Retinal pigment epithelial cell (primary cell): Measurements from ENCODE around the gene TMEM147.
A peak's percentile ranks its signal among the peaks of the same experiment; 100 is the strongest.

Source experiments
- DNase-seq: peaks from one replicate; pipeline ENCODE4 v3.0.0-alpha.2; 2010; ENCODE audit warnings: low read depth
- H3K4me3 ChIP-seq: 2 replicates; pipeline ENCODE4 v1.5.1; 2011; ENCODE audit warnings: mild to moderate bottlenecking, low read length, control low read depth, moderate library complexity
- TF ChIP-seq, protein P1 (sequence below): conservative IDR thresholded peaks from 2 replicates; pipeline ENCODE4 v1.5.1; 2011; ENCODE audit warnings: low read depth, low read length, control low read depth, inconsistent platforms

The TMEM147 gene

DNA sequence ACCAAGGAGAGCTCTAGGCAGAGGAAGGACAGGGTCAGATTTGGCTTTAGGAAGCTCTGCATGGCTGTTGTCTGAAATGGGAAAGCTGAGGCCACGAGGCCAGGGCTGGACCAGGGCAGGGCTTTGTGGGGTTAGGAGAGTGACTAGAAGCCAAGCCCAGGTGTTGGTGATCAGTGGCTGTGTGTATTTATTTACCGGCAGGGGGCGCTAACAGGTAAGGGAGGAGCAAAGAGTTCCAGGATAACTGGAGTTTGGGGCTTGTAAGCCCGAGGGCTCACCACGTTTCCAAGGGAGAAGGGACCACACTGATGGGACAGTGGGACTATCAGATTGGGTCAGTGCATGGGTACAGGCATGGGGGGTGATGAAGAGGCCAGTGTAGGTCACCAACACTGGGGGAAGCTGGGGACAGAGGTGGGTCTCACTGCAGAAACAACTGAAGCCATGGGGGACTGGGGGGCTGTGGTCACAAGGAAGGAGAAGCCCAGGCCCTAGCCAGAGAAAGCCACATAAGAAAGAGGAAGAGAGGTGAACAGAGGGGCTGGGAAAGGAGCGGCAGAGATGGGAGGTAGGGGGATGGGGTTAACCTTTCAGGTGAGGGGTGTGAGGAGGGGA is 3.9 kb downstream of the TMEM147 start:
- no peak overlapping the region for H3K4me3 ChIP-seq
- DNase-seq, result no peak
- TF ChIP-seq, protein P1, sequence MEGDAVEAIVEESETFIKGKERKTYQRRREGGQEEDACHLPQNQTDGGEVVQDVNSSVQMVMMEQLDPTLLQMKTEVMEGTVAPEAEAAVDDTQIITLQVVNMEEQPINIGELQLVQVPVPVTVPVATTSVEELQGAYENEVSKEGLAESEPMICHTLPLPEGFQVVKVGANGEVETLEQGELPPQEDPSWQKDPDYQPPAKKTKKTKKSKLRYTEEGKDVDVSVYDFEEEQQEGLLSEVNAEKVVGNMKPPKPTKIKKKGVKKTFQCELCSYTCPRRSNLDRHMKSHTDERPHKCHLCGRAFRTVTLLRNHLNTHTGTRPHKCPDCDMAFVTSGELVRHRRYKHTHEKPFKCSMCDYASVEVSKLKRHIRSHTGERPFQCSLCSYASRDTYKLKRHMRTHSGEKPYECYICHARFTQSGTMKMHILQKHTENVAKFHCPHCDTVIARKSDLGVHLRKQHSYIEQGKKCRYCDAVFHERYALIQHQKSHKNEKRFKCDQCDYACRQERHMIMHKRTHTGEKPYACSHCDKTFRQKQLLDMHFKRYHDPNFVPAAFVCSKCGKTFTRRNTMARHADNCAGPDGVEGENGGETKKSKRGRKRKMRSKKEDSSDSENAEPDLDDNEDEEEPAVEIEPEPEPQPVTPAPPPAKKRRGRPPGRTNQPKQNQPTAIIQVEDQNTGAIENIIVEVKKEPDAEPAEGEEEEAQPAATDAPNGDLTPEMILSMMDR, result peak; percentile 79

DNA sequence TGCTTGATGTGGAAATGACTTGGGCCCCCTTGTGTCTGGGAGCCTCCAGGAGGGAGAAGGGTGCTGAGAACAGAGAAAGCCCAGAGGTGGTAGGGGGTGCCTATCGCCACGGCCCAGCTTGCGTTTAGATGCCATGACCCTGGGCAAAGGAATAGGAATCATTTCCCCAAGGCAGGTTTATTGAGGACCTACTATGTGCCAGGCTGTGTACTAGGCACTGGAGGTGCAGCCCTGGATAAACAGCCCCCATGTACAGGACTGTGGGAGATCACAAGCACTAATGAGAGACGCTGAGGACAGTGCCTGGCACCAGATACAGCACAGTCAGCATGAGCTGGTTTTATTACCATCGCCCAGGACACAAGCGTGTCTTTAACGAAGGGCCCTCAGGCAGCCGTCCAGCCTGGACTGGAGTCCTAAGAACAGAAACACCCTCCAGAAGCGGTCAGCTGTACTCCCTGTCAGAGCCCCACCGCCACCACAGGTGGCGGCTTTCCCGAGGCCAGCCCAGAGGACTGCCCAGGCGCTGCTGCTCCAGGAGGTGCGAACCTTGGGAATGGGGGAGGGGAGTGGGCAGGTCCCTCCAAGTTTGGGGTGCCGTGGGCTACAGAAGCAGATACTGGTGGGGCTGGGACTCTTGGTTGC is 4.6 kb downstream of the TMEM147 start:
- no peak for DNase-seq
- H3K4me3 ChIP-seq, result no peak overlapping the region
- TF ChIP-seq, protein P1, result no peak

DNA sequence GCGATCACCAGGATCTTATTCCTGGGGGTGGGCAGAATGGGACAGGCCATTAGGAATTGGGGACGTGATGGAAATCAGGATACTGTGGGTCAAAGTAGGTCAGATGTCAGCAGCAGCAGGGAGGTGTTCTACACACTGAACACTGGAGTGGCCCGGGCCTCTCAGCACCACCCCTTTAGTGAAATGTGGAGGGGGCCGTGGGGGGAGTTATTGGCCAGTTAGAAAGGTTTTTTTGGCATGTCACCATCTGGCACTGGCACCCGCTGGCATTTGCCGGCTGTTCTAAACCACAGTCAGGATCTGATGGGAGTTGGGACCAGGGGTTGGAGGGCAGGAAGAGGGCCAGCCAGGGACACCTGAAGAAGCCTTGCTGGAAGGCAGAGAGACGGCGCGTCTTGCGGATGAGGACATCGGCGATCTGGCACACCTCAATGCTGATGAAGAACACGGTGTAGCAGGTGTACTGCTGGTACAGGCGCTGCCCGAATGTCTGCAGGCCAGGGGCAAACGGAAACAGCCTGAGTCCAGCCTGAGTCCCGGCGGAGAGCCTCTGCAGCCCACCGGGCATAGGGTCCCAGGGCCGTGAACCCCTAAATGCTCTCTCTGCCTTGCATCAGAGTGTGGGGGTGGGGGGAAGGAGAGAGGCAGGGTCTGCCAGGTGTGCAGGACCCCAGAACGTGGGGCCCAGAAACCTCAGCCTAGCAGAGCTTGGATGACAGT is 5.8 kb downstream of the TMEM147 start:
- TF ChIP-seq, protein P1, result no peak
- no peak overlapping the region for H3K4me3 ChIP-seq
- no peak for DNase-seq

DNA sequence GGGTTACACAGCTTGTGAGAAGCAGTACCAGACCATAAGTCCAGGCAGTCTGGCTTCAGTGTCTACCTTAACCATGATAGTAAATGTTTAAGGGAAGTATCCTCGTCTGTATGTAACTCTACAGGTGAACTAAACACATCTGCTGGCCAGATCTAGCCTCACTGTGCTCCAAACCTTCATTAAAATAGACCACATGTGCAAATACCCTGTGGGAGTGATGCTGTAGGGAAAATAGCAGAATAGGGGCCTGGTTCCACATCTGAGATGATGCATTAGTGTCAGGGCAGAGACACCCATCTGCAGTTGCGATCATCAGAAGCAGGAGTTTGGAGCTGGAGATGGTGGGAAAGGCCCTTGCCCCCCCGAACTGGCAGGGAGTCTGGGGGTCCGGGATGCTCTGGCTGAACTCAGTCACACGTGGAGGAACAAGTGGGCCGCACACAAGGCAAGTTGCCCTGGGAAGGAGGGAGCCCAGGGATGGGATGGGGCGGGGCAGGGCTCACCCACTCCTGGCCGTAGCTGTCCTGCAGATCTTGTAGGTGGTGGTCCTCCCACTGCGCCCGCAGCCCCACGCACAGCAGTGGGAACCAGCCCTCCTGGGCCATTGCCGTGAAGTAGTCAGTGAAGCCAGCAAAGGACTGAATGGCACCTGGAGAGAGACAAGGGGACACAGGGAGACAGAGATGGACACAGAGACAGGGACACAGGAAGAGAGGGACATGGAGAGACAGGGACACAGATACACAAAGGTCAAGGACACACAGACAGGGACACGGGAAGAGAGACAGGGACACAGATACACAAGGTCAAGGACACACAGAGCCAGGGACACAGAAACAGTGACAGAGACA is 7.3 kb downstream of the TMEM147 start:
- TF ChIP-seq, protein P1, result no peak
- no peak for DNase-seq
- no peak overlapping the region for H3K4me3 ChIP-seq

DNA sequence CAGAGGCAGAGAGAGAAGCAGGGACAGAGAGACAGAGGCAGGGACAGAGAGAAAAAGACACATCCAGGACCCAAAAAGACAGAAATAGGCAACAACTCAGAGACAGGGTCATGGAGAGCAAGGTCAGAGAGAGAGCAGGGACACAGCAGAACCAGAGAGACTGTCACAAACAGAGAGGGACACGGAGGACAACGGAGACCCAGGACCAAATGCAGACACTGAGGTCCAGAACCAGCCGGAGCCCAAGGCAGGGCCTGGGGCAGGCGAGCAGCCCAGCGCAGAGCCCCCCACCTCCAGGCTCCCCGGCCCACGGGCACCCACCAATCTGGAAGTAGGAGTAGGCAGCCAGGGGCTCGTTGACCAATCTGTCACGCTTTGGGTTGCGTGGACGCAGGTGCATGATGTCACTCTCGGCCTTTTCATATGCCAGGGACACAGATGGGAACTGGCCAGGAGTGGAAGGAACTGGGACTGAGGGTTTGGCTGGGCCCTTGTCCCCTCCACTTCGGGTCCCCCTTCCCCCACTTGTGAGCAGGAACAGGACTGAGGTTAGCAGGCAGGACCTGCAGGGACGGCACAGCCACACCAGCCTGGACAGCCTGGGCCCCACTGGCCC is 8.1 kb downstream of the TMEM147 start:
- DNase-seq, result no peak
- H3K4me3 ChIP-seq, result no peak overlapping the region
- TF ChIP-seq, protein P1, result no peak

DNA sequence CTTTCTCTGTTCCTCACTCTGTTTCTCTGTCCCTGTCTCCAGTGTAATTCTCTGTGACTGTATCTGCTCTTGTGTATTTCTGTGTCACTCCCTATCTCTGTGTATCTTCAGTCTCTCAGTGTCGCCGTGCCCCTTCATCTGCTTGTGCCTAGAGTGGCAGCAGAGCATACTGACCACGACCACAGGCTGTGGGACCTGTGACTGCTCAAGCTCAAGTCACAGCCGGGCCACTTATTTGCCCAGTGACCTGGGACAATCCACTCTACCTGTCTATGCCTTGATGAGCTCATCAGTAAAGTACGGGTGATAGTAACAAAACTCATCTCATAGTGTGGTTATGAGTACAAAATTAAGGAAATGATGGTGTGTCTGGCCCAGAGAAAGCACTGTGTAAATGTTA is 8.7 kb downstream of the TMEM147 start:
- H3K4me3 ChIP-seq, result no peak overlapping the region
- TF ChIP-seq, protein P1, result no peak
- no peak for DNase-seq
